ENCODE results near the gene CCL22. TPM values are rescaled to one million over a fixed set of nuclear protein-coding genes. Genes with fewer than 3 reads are reported as not detected.

CCL22 gene
- total RNA-seq, 1 experiment from 2014 or later = not detected

GRCh38 chr16:57316390-57317017 is 42.1 kb upstream of the CCL22 start:
- no peak overlapping the region for H3K9ac ChIP-seq (ENCODE audit: extremely low read depth, insufficient read length, low read length)
- no peak overlapping the region for H3K56ac ChIP-seq (ENCODE audit: insufficient read length, low read depth, low read length)
- H3K27me3 ChIP-seq (ENCODE audit: insufficient read depth, low read length) = no peaks in the 10 kb centered on the region
- no peak overlapping the region for H3K14ac ChIP-seq (ENCODE audit: insufficient read depth, low read length)
- no peaks in the 10 kb centered on the region; a peak in 1 of 5 replicates for H3K9me3 Mint-ChIP-seq
- WGBS (ENCODE audit: extremely low coverage, insufficient read length, low lambda C conversion rate) = no CpG with 5 or more reads among the region's 3 CpGs
- no peak overlapping the region for H2BK5ac ChIP-seq (ENCODE audit: insufficient read length, low read length)
- no peak overlapping the region for H2BK20ac ChIP-seq (ENCODE audit: low read depth, low read length, poor library complexity, severe bottlenecking)
- H4K8ac ChIP-seq (replicated peaks; ENCODE audit: insufficient read length, low read depth, low read length) = no peak overlapping the region
- TF ChIP-seq CTCF (conservative IDR thresholded peaks at IDR 0.05) = no peak
- no peak overlapping the region for H3K4me2 ChIP-seq (ENCODE audit: insufficient read depth, insufficient read length, low read length)
- H2BK15ac ChIP-seq (ENCODE audit: low read depth, low read length) = no peak overlapping the region
- DNase-seq = no peak
- no peak overlapping the region for H3K27ac Mint-ChIP-seq
- peaks cover 5% of the 10 kb centered on the region for H4K20me1 ChIP-seq (ENCODE audit: control insufficient read depth, insufficient read depth, insufficient read length)
- no peak overlapping the region for H2AFZ ChIP-seq (ENCODE audit: low read length)
- H3K23ac ChIP-seq (ENCODE audit: insufficient read length, low read depth, low read length) = no peak overlapping the region
- H4K5ac ChIP-seq (ENCODE audit: insufficient read length, low read depth, low read length) = no peak overlapping the region
- H3K4me1 ChIP-seq (ENCODE audit: insufficient read depth, low read length) = peaks cover 4% of the 10 kb centered on the region; the same call in 1 of the 2 replicates
- H3K27me3 Mint-ChIP-seq (ENCODE audit: low read depth) = peaks cover 6% of the 10 kb centered on the region
- H4K91ac ChIP-seq (ENCODE audit: insufficient read length, low read depth, low read length) = no peak overlapping the region
- no peaks in the 10 kb centered on the region for H3K9me3 ChIP-seq (ENCODE audit: control insufficient read depth, low read depth, low read length)
- H3K27ac ChIP-seq (ENCODE audit: insufficient read length, low read depth, low read length) = no peak overlapping the region
- H3K4me3 Mint-ChIP-seq = no peak overlapping the region
- H3K4me1 Mint-ChIP-seq = peaks cover 16 to 24% of the 10 kb centered on the region in 2 experiments
- H3K79me1 ChIP-seq (ENCODE audit: insufficient read depth, low read depth, low read length, poor library complexity, severe bottlenecking) = no peaks in the 10 kb centered on the region
- no peak overlapping the region for H2BK120ac ChIP-seq (ENCODE audit: low read depth, low read length, poor library complexity, severe bottlenecking)
- H3K18ac ChIP-seq (ENCODE audit: insufficient read length, low read depth, low read length) = no peak overlapping the region
- H3K79me2 ChIP-seq (ENCODE audit: insufficient read depth, low read length) = no peaks in the 10 kb centered on the region
- H3K23me2 ChIP-seq (ENCODE audit: insufficient read length, low read depth, low read length, poor library complexity, severe bottlenecking) = no peaks in the 10 kb centered on the region
- H3T11ph ChIP-seq (ENCODE audit: low read length) = no peak overlapping the region
- no peak overlapping the region for H2BK12ac ChIP-seq (ENCODE audit: insufficient read length, low read depth, low read length)
- H3K36me3 Mint-ChIP-seq (ENCODE audit: insufficient read depth in 1 of 3, low read depth in 3 of 3) = no peaks in the 10 kb centered on the region
- no peak overlapping the region for H2AK5ac ChIP-seq (ENCODE audit: insufficient read length, low read length)
- H3K4ac ChIP-seq (ENCODE audit: low read depth, low read length) = no peak overlapping the region

Data from H9 (cell line).